B cell (primary cell): ENCODE data around the gene MRPL14. TPM values are rescaled to one million over a fixed set of nuclear protein-coding genes. Genes with fewer than 3 reads are reported as not detected.

Experiments used
- ATAC-seq: fragments of 200-7000 bp; cut with Tn5 transposase; one replicate; pipeline ENCODE4 v1.10.0; 2021; ENCODE audit warnings: low read depth, mild to moderate bottlenecking, moderate number of reproducible peaks, moderate library complexity
- CTCF ChIA-PET: fragments of 350-600 bp; sonication (Branson Sonifier 250); formaldehyde crosslinking; loops from one replicate; lab custom pipeline; 2021; ENCODE audit warnings: antibody characterized with exemption, inconsistent platforms; lab: Charles Lee
- POLR2A ChIA-PET: fragments of 350-600 bp; sonication (Branson Sonifier 250); formaldehyde crosslinking; loops from one replicate; lab custom pipeline; 2021; ENCODE audit warnings: antibody characterized with exemption; lab: Charles Lee
- DNase-seq: peaks from one replicate; pipeline ENCODE4 v3.0.0; 2013
- H2AFZ ChIP-seq: 2 replicates; pipeline ENCODE4 v1.6.1; 2012; ENCODE audit warnings: mild to moderate bottlenecking, low read depth, low read length; ENCODE audit not compliant: insufficient read depth, poor library complexity, severe bottlenecking
- H3K27ac ChIP-seq, 2 donors: 1 replicate in 1 of 2; 2 replicates in 1 of 2; pipeline ENCODE4 v1.5.1; 2012 to 2013; ENCODE audit warnings: low read length in 2 of 2, mild to moderate bottlenecking in 2 of 2, moderate library complexity in 1 of 2
- H3K27me3 ChIP-seq, 4 experiments: fragments of 200-600 bp in 1 of 4; sonication (generic) in 1 of 4; replicated peaks in 1 of 4; 1 replicate in 2 of 4; 2 replicates in 2 of 4; pipeline versions ENCODE4 v1.6.1 to v1.7.0; 2013 to 2016; ENCODE audit warnings: low read length in 3 of 4, mild to moderate bottlenecking in 2 of 4, mixed read lengths in 1 of 4, moderate library complexity in 1 of 4; ENCODE audit not compliant: insufficient read depth in 4 of 4, control insufficient read depth in 3 of 4; ENCODE audit errors: control extremely low read depth in 1 of 4
- H3K36me3 ChIP-seq, 2 experiments: replicated peaks in 1 of 2; 1 replicate in 1 of 2; 2 replicates in 1 of 2; pipeline versions ENCODE4 v1.6.1 to v1.7.1; 2013; ENCODE audit warnings: low read length in 1 of 2; ENCODE audit not compliant: insufficient read depth in 2 of 2, control insufficient read depth in 1 of 2; ENCODE audit errors: control extremely low read depth in 1 of 2, extremely low read depth in 1 of 2
- H3K4me1 ChIP-seq, 2 donors: fragments of 200-600 bp in 1 of 2; sonication (generic) in 1 of 2; 1 replicate in 1 of 2; 2 replicates in 1 of 2; pipeline versions ENCODE4 v1.5.1 to v1.6.1; 2013 to 2017; ENCODE audit warnings: low read length in 2 of 2; ENCODE audit not compliant: control insufficient read depth in 2 of 2, insufficient read depth in 2 of 2
- H3K4me2 ChIP-seq: replicated peaks from 2 replicates; pipeline ENCODE3; 2012; ENCODE audit warnings: mild to moderate bottlenecking, low read depth, low read length; ENCODE audit not compliant: poor library complexity, severe bottlenecking
- H3K4me3 ChIP-seq, 5 experiments: fragments of 200-600 bp in 1 of 5; sonication (generic) in 1 of 5; 1 replicate in 3 of 5; 2 replicates in 2 of 5; pipeline versions ENCODE4 v1.5.1 to v1.7.0; 2011 to 2016; ENCODE audit warnings: low read length in 4 of 5, mild to moderate bottlenecking in 4 of 5, low read depth in 2 of 5, control low read depth in 1 of 5, moderate library complexity in 1 of 5; ENCODE audit not compliant: insufficient read depth in 1 of 5; ENCODE audit errors: control extremely low read depth in 1 of 5, extremely low read depth in 1 of 5
- H3K79me2 ChIP-seq: fragments of 200-600 bp; sonication (generic); one replicate; pipeline ENCODE4 v1.6.0; 2016; ENCODE audit warnings: low read length; ENCODE audit not compliant: control insufficient read depth, insufficient read depth
- H3K9ac ChIP-seq: fragments of 200-600 bp; sonication (generic); 2 replicates; pipeline ENCODE4 v1.6.1; 2017; ENCODE audit warnings: mild to moderate bottlenecking, low read length, moderate library complexity
- H3K9me3 ChIP-seq, 3 donors: one replicate each; pipeline versions ENCODE4 v1.6.1 to v1.7.1; 2013; ENCODE audit warnings: low read length in 2 of 3; ENCODE audit not compliant: control insufficient read depth in 2 of 3, insufficient read depth in 1 of 3; ENCODE audit errors: control extremely low read depth in 1 of 3
- H4K20me1 ChIP-seq: 2 replicates; pipeline ENCODE4 v1.6.0; 2012; ENCODE audit warnings: mild to moderate bottlenecking, low read length; ENCODE audit not compliant: insufficient read depth, control insufficient read depth, poor library complexity, severe bottlenecking
- H3K27ac Mint-ChIP-seq: one replicate; pipeline ENCODE4 v1.8.0; 2021; ENCODE audit warnings: mixed read lengths
- H3K27me3 Mint-ChIP-seq: one replicate; pipeline ENCODE4 v1.8.0; 2021; ENCODE audit warnings: mixed read lengths
- H3K4me1 Mint-ChIP-seq: one replicate; pipeline ENCODE4 v1.8.0; 2021; ENCODE audit warnings: mixed read lengths
- H3K4me3 Mint-ChIP-seq: one replicate; pipeline ENCODE4 v1.8.0; 2021; ENCODE audit warnings: mixed read lengths
- H3K9me3 Mint-ChIP-seq: one replicate; pipeline ENCODE4 v1.8.0; 2022; ENCODE audit warnings: mixed read lengths; ENCODE audit not compliant: insufficient read depth
- CTCF ChIP-seq: fragments of 200-600 bp; IDR thresholded peaks from one replicate; pipeline ENCODE4 v1.8.0; 2022; ENCODE audit warnings: antibody characterized with exemption, mild to moderate bottlenecking
- EZH2 ChIP-seq: IDR thresholded peaks from 2 replicates; pipeline ENCODE4 v1.6.1; 2012; ENCODE audit warnings: borderline replicate concordance, low read depth, mild to moderate bottlenecking, moderate library complexity, low read length; ENCODE audit not compliant: insufficient read depth, poor library complexity, severe bottlenecking
- WGBS: methylation state at CpG from one replicate; pipeline ENCODE4 v1.1.5; 2013; ENCODE audit warnings: missing lambda C conversion rate; ENCODE audit not compliant: insufficient coverage; 5-methylcytosine and 5-hydroxymethylcytosine counted together
- intact Hi-C: fragments of 100-400 bp; cut with micrococcal nuclease; formaldehyde crosslinking; loops from one replicate; pipeline ENCODE4 v1.10.0; 2022
- polyA plus RNA-seq: library from polyadenylated mRNA; depleted of rRNA; stranded (reverse); fragments of >200 nt; gene quantifications from 2 replicates; pipeline ENCODE4 v1.2.3, GENCODE V29; 2012
- total RNA-seq, 2 donors: library from RNA; stranded (reverse); fragments of 120-200 nt in 1 of 2; gene quantifications; 1 replicate in 1 of 2; 2 replicates in 1 of 2; pipeline versions ENCODE4 v1.2.3 to v1.2.4, GENCODE V29; 2013 to 2022

MRPL14 gene
- total and polyA plus RNA-seq, 2 donors (not counting 1 experiment from before 2014, with no cell fraction given), result 16.7 to 23.5 TPM

GRCh38 chr6:44113414-44113813, 13.8 kb downstream of the MRPL14 start:
- no peak for TF ChIP-seq EZH2
- TF ChIP-seq CTCF, result no peak
- Histone ChIP-seq H3K79me2 (peaks cover 32% of the 10 kb centered on the region), H3K27ac (no peak overlapping the region), H2AFZ (no peak overlapping the region), H4K20me1 (peaks cover 43% of the 10 kb centered on the region), H3K9ac (no peak overlapping the region), H3K4me2 (no peak overlapping the region), H3K27me3 (no peaks in the 10 kb centered on the region), H3K9me3 (no peaks in the 10 kb centered on the region), H3K4me3 (no peak overlapping the region), H3K4me1 (peaks cover 0 to 4% of the 10 kb centered on the region in 2 donors), H3K36me3 (peaks cover 0 to 72% of the 10 kb centered on the region in 2 experiments)
- CTCF ChIA-PET, result interaction anchor here (0.6 kb wide), 1 partner anchor 1460 kb away, joined by 3 read pairs; no protein-coding TSS in a partner anchor
- no peak overlapping the region for H3K4me3 Mint-ChIP-seq
- intact Hi-C loops, result no loop called here
- no peaks in the 10 kb centered on the region for H3K27me3 Mint-ChIP-seq
- no peak for ATAC-seq
- DNase-seq, result no peak
- WGBS, result 78% methylated on average over 3 of the region's 3 CpGs
- peaks cover 15% of the 10 kb centered on the region for H3K4me1 Mint-ChIP-seq
- no peaks in the 10 kb centered on the region for H3K9me3 Mint-ChIP-seq
- POLR2A ChIA-PET, result no interaction called here
- no peak overlapping the region for H3K27ac Mint-ChIP-seq

- no peak overlapping the region for H3K27ac Mint-ChIP-seq
- ChIA-PET POLR2A (no interaction called here), CTCF (interaction anchor here (0.6 to 1.8 kb wide), 5 partner anchors 15 to 445 kb away, joined by 3 to 5 read pairs (median 3); no protein-coding TSS in a partner anchor)
- peaks cover 26% of the 10 kb centered on the region for H4K20me1 ChIP-seq
- H3K4me3 Mint-ChIP-seq, result no peak overlapping the region
- H3K4me3 ChIP-seq, result no peak overlapping the region
- H3K4me2 ChIP-seq, result no peak overlapping the region
- H3K9me3 Mint-ChIP-seq, result no peaks in the 10 kb centered on the region
- peaks cover 0 to 66% of the 10 kb centered on the region in 2 experiments for H3K36me3 ChIP-seq
- H3K79me2 ChIP-seq, result peaks cover 21% of the 10 kb centered on the region
- TF ChIP-seq CTCF (no peak), EZH2 (no peak)
- H2AFZ ChIP-seq, result no peak overlapping the region
- H3K27me3 Mint-ChIP-seq, result no peaks in the 10 kb centered on the region
- DNase-seq (no peak), ATAC-seq (no peak)
- no peaks in the 10 kb centered on the region for H3K9me3 ChIP-seq
- no peaks in the 10 kb centered on the region for H3K27me3 ChIP-seq
- H3K27ac ChIP-seq, result no peak overlapping the region
- 100% methylated on average over 3 of the region's 6 CpGs for WGBS
- H3K4me1 Mint-ChIP-seq, result peaks cover 5% of the 10 kb centered on the region
- intact Hi-C loops, result no loop called here
- H3K4me1 ChIP-seq, result peaks cover 0 to 1% of the 10 kb centered on the region in 2 donors
- H3K9ac ChIP-seq, result no peak overlapping the region
Observed at GRCh38 chr6:44111434-44112417, 15.5 kb downstream of the MRPL14 start.
